GM18499 (cell line): Measurements from ENCODE around the gene ADD1.

Source experiments
- ATAC-seq: cut with Tn5 transposase; IDR thresholded peaks from one replicate; pipeline ENCODE4 v1.9.1; 2021; ENCODE audit warnings: moderate number of reproducible peaks; ENCODE audit not compliant: insufficient read depth, unreplicated experiment

Gene ADD1

GRCh38 chr4:2873329-2873728, 29.7 kb downstream of the ADD1 start:
- no peak for ATAC-seq

GRCh38 chr4:2874861-2875260, 31.2 kb downstream of the ADD1 start:
- ATAC-seq, result no peak

- no peak for ATAC-seq
These were observed 31.9 kb downstream of the ADD1 start for GRCh38 chr4:2875556-2875955.

GRCh38 chr4:2878346-2878745, 34.7 kb downstream of the ADD1 start:
- ATAC-seq, result no peak

- no peak for ATAC-seq
These were observed 35.4 kb downstream of the ADD1 start for GRCh38 chr4:2879026-2879425.

- ATAC-seq, result no peak
These were observed 37.8 kb downstream of the ADD1 start for GRCh38 chr4:2881431-2881830.

GRCh38 chr4:2882341-2882740, 38.7 kb downstream of the ADD1 start:
- no peak for ATAC-seq

- no peak for ATAC-seq
These were observed 42.5 kb downstream of the ADD1 start for GRCh38 chr4:2886161-2886560.

GRCh38 chr4:2886622-2887021, 43.0 kb downstream of the ADD1 start:
- no peak for ATAC-seq

- no peak for ATAC-seq
These were observed 43.7 kb downstream of the ADD1 start for GRCh38 chr4:2887343-2887742.

GRCh38 chr4:2888886-2889285, 45.2 kb downstream of the ADD1 start:
- ATAC-seq, result no peak

GRCh38 chr4:2891294-2891693, 47.6 kb downstream of the ADD1 start:
- no peak for ATAC-seq

- no peak for ATAC-seq
These were observed 50.1 kb downstream of the ADD1 start for GRCh38 chr4:2893772-2894171.

- no peak for ATAC-seq
These were observed 54.4 kb downstream of the ADD1 start for GRCh38 chr4:2898001-2898400.

GRCh38 chr4:2900741-2901140, 57.1 kb downstream of the ADD1 start:
- ATAC-seq, result no peak

GRCh38 chr4:2901186-2901585, 57.5 kb downstream of the ADD1 start:
- no peak for ATAC-seq

GRCh38 chr4:2902126-2902525, 58.5 kb downstream of the ADD1 start:
- ATAC-seq, result no peak

- ATAC-seq, result no peak
These were observed 61.9 kb downstream of the ADD1 start for GRCh38 chr4:2905544-2905943.

GRCh38 chr4:2906218-2906617, 62.6 kb downstream of the ADD1 start:
- no peak for ATAC-seq

- ATAC-seq, result no peak
These were observed 63.6 kb downstream of the ADD1 start for GRCh38 chr4:2907226-2907625.

GRCh38 chr4:2907706-2908293, 64.2 kb downstream of the ADD1 start:
- ATAC-seq, result no peak

GRCh38 chr4:2908686-2909085, 65.0 kb downstream of the ADD1 start:
- no peak for ATAC-seq

GRCh38 chr4:2909583-2909982, 65.9 kb downstream of the ADD1 start:
- no peak for ATAC-seq
